GM23248 (cell line): ENCODE measurements around the gene ERICH6. TPM values are rescaled to one million over a fixed set of nuclear protein-coding genes. Genes with fewer than 3 reads are reported as not detected.

Experiments
- DNase-seq: peaks from one replicate; pipeline ENCODE4 v3.0.0-alpha.2; 2015
- H2AFZ ChIP-seq: fragments of 200-600 bp; sonication (generic); 2 replicates; pipeline ENCODE4 v1.6.1; 2016; ENCODE audit warnings: antibody characterized with exemption
- H3F3A ChIP-seq: fragments of 200-600 bp; sonication (generic); 2 replicates; pipeline ENCODE4 v1.6.1; 2016; ENCODE audit warnings: mild to moderate bottlenecking, antibody characterized with exemption, mixed run types; ENCODE audit not compliant: insufficient read depth
- H3K27ac ChIP-seq: fragments of 200-600 bp; sonication (generic); 2 replicates; pipeline ENCODE4 v1.5.1; 2016; ENCODE audit warnings: mild to moderate bottlenecking
- H3K27me3 ChIP-seq: fragments of 200-600 bp; sonication (generic); replicated peaks from 2 replicates; pipeline ENCODE4 v1.6.1; 2016; ENCODE audit warnings: mild to moderate bottlenecking; ENCODE audit not compliant: insufficient read depth
- H3K36me3 ChIP-seq: fragments of 200-600 bp; sonication (generic); 2 replicates; pipeline ENCODE4 v1.6.1; 2016; ENCODE audit warnings: low read depth, mild to moderate bottlenecking
- H3K4me1 ChIP-seq: fragments of 200-600 bp; sonication (generic); 2 replicates; pipeline ENCODE4 v1.6.1; 2016; ENCODE audit warnings: mild to moderate bottlenecking; ENCODE audit not compliant: insufficient read depth
- H3K4me2 ChIP-seq: fragments of 200-600 bp; sonication (generic); one replicate; pipeline ENCODE4 v1.6.1; 2016; ENCODE audit warnings: mild to moderate bottlenecking; ENCODE audit not compliant: unreplicated experiment
- H3K4me3 ChIP-seq: fragments of 200-600 bp; sonication (generic); 2 replicates; pipeline ENCODE4 v1.5.1; 2016; ENCODE audit warnings: mild to moderate bottlenecking
- H3K79me2 ChIP-seq: fragments of 200-600 bp; sonication (generic); 2 replicates; pipeline ENCODE4 v1.6.1; 2016; ENCODE audit warnings: mild to moderate bottlenecking; ENCODE audit not compliant: insufficient read depth
- H3K9ac ChIP-seq: fragments of 200-600 bp; sonication (generic); 2 replicates; pipeline ENCODE4 v1.6.1; 2016; ENCODE audit warnings: mild to moderate bottlenecking
- H3K9me2 ChIP-seq: fragments of 200-600 bp; sonication (generic); 2 replicates; pipeline ENCODE4 v1.6.1; 2016; ENCODE audit warnings: mixed run types, mild to moderate bottlenecking, moderate library complexity; ENCODE audit not compliant: insufficient read depth
- H3K9me3 ChIP-seq: fragments of 200-600 bp; sonication (generic); one replicate; pipeline ENCODE4 v1.6.1; 2017; ENCODE audit warnings: low read depth
- H4K20me1 ChIP-seq: fragments of 200-600 bp; sonication (generic); 2 replicates; pipeline ENCODE4 v1.6.0; 2016; ENCODE audit not compliant: insufficient read depth
- EZH2 ChIP-seq: fragments of 200-600 bp; sonication (generic); IDR thresholded peaks from 2 replicates; pipeline ENCODE4 v1.6.1; 2018; ENCODE audit warnings: antibody characterized with exemption, mild to moderate bottlenecking; ENCODE audit not compliant: insufficient read depth, poor library complexity, severe bottlenecking
- EZH2phosphoT487 ChIP-seq: fragments of 200-600 bp; sonication (generic); IDR thresholded peaks from 2 replicates; pipeline ENCODE4 v1.6.1; 2018; ENCODE audit warnings: antibody characterized with exemption, moderate library complexity, mild to moderate bottlenecking, low read depth; ENCODE audit not compliant: insufficient read depth
- WGBS, 2 experiments: methylation state at CpG; one replicate each; pipeline ENCODE4 v1.1.6; 2015 to 2017; ENCODE audit warnings: low lambda C conversion rate in 2 of 2, low coverage in 1 of 2; ENCODE audit errors: missing lambda C conversion rate in 2 of 2; 5-methylcytosine and 5-hydroxymethylcytosine counted together
- in situ Hi-C: fragments of 300-500 bp; cut with MboI; formaldehyde crosslinking; loops from 2 replicates; pipeline ENCODE4 v1.15.0; 2020
- polyA plus RNA-seq: library from polyadenylated mRNA; unstranded; fragments of >200 nt; fragmentation: Nextera tagmentation; extraction: Ambion mirVana; gene quantifications from 2 replicates; pipeline ENCODE4 v1.2.1, GENCODE V29; 2016
- total RNA-seq: library from RNA; depleted of rRNA; stranded (reverse); fragments of >200 nt; shearing (Covaris generic); gene quantifications from 2 replicates; pipeline ENCODE4 v1.2.3, GENCODE V29; 2014

Gene ERICH6
- total and polyA plus RNA-seq, 2 experiments from 2014 or later, result 0.13 TPM; not detected in 1

- no peaks in the 10 kb centered on the region for H3K4me1 ChIP-seq
- no peak overlapping the region for H3K4me3 ChIP-seq
- in situ Hi-C loops, result no loop called here
- TF ChIP-seq EZH2phosphoT487, result no peak
- no peaks in the 10 kb centered on the region for H4K20me1 ChIP-seq
- H3K9ac ChIP-seq, result no peak overlapping the region
- no peaks in the 10 kb centered on the region for H3K79me2 ChIP-seq
- no peaks in the 10 kb centered on the region for H3K9me3 ChIP-seq
- 78 to 80% methylated on average over 5 of the region's 5 CpGs for WGBS, 2 experiments
- H3K4me2 ChIP-seq, result no peak overlapping the region
- no peaks in the 10 kb centered on the region for H3K36me3 ChIP-seq
- no peaks in the 10 kb centered on the region for H3F3A ChIP-seq
- H2AFZ ChIP-seq, result no peak overlapping the region
- DNase-seq, result no peak
- no peaks in the 10 kb centered on the region for H3K9me2 ChIP-seq
- no peak overlapping the region for H3K27ac ChIP-seq
- peaks cover 20% of the 10 kb centered on the region for H3K27me3 ChIP-seq
Measured at GRCh38 chr3:150666167-150666566, 37.6 kb downstream of the ERICH6 start.

- Histone ChIP-seq H3K9me2 (no peaks in the 10 kb centered on the region), H3K27ac (no peak overlapping the region), H3F3A (no peaks in the 10 kb centered on the region), H3K79me2 (no peaks in the 10 kb centered on the region), H3K9ac (no peak overlapping the region), H3K4me3 (no peak overlapping the region), H3K4me2 (no peak overlapping the region), H3K27me3 (peaks cover 19% of the 10 kb centered on the region), H3K9me3 (no peaks in the 10 kb centered on the region), H4K20me1 (no peaks in the 10 kb centered on the region), H3K36me3 (no peaks in the 10 kb centered on the region), H3K4me1 (no peaks in the 10 kb centered on the region), H2AFZ (no peak overlapping the region)
- no peak for TF ChIP-seq EZH2
- TF ChIP-seq EZH2phosphoT487, result no peak
- WGBS, 2 experiments, result 78 to 85% methylated on average over 8 of the region's 8 CpGs
- in situ Hi-C loops, result no loop called here
- DNase-seq, result no peak
Measured at GRCh38 chr3:150663461-150663860, 40.3 kb downstream of the ERICH6 start.

GRCh38 chr3:150662410-150663200 is 41.1 kb downstream of the ERICH6 start:
- Histone ChIP-seq H4K20me1 (no peaks in the 10 kb centered on the region), H3K9ac (no peak overlapping the region), H3K4me3 (no peak overlapping the region), H3K4me2 (no peak overlapping the region), H3K36me3 (no peaks in the 10 kb centered on the region), H2AFZ (no peak overlapping the region), H3K9me3 (no peaks in the 10 kb centered on the region), H3K27ac (no peak overlapping the region), H3F3A (no peaks in the 10 kb centered on the region), H3K27me3 (peaks cover 11% of the 10 kb centered on the region), H3K4me1 (no peaks in the 10 kb centered on the region), H3K79me2 (no peaks in the 10 kb centered on the region), H3K9me2 (no peaks in the 10 kb centered on the region)
- no peak for DNase-seq
- WGBS, 2 experiments, result 65 to 73% methylated on average over 7 of the region's 7 CpGs
- TF ChIP-seq EZH2 (no peak), EZH2phosphoT487 (no peak)
- in situ Hi-C loops, result no loop called here

- H3F3A ChIP-seq, result no peaks in the 10 kb centered on the region
- no peak overlapping the region for H2AFZ ChIP-seq
- no peaks in the 10 kb centered on the region for H3K36me3 ChIP-seq
- H4K20me1 ChIP-seq, result no peaks in the 10 kb centered on the region
- no peaks in the 10 kb centered on the region; the same call in 1 of the 2 replicates for H3K27me3 ChIP-seq
- no peak overlapping the region for H3K4me2 ChIP-seq
- H3K4me3 ChIP-seq, result no peak overlapping the region
- no peak overlapping the region for H3K9ac ChIP-seq
- no peaks in the 10 kb centered on the region for H3K4me1 ChIP-seq
- H3K79me2 ChIP-seq, result no peaks in the 10 kb centered on the region
- no peak for TF ChIP-seq EZH2
- TF ChIP-seq EZH2phosphoT487, result no peak
- no peak for DNase-seq
- WGBS, 2 experiments, result 88 to 94% methylated on average over 4 of the region's 4 CpGs
- H3K9me2 ChIP-seq, result no peaks in the 10 kb centered on the region
- no peak overlapping the region for H3K27ac ChIP-seq
- no peaks in the 10 kb centered on the region for H3K9me3 ChIP-seq
- in situ Hi-C loops, result no loop called here
Measured at GRCh38 chr3:150656316-150656715, 47.4 kb downstream of the ERICH6 start.
